Stimulated activated naive CD4-positive, alpha-beta T cell (primary cell): ENCODE results near the gene SNU13.
"Not testable (repeated sequence)": the region's sequence is repeated elsewhere in the genome, so short reads cannot be mapped to it uniquely, and the experiment has no call there.

Experiments
- DNase-seq, 6 experiments: peaks; one replicate each; lab custom pipeline; 2025; lab: John Stamatoyannopoulos, UW

Gene SNU13

DNA sequence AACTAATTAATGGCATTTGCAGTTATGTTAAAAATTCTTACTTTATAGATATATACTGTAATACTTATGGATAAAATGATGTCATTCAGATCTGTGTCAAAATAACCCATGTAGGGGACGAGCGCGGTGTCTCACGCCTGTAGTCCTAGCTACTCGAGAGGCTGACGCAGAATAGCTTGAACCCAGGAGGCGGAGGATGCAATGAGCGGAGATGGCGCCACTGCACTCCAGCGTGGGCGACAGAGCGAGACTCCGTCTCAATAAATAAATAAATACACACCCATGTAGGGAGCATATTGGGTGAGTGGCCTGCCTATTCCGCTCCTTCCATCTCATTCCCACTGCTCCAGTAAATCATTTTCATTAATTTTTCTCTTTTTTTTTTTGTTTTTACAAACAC, 7.1 kb downstream of the SNU13 start:
- peak in 2 of 6 experiments; percentile 3 to 36 for DNase-seq

DNA sequence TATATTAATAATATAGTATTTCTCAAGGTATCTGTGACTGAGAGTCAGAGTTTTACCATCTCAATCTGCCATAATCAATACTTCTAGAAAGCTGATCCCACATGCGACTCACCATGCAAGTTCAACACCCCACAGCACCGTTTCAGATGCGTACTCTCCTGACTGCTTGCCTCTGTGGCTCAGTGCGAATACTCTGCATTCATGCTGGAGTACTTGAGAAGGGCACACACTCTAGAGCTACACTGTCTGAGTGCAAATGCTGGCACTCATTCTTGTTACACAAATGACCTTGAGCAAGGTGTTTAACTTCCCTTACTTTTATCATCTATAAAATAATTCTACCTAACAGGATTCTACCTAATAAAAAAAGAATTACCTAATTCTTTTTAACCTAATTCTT, 12.5 kb downstream of the SNU13 start:
- no peak for DNase-seq

DNA sequence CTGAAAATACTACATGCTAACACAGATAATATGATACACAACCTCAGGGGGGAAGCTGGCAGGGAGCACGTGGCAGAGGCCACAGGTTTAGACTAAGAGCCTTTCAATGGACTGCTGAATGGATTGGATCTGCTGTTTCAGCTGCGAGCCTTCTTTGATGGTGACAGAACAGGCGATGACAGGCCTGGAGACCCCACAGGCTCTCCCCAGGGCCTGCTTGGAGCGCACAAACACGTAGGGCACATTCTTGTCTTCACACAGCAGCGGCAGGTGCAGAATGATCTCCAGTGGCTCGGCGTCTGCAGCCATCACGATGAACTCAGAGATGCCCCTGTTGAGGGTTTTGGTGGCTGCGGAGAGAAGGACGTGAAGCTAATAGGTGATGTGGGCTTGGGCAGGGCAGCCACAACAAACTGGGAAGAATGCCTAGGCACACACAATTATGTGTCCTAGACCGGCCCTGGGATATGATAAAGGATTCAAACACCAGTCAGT, 13.8 kb downstream of the SNU13 start:
- no peak for DNase-seq

DNA sequence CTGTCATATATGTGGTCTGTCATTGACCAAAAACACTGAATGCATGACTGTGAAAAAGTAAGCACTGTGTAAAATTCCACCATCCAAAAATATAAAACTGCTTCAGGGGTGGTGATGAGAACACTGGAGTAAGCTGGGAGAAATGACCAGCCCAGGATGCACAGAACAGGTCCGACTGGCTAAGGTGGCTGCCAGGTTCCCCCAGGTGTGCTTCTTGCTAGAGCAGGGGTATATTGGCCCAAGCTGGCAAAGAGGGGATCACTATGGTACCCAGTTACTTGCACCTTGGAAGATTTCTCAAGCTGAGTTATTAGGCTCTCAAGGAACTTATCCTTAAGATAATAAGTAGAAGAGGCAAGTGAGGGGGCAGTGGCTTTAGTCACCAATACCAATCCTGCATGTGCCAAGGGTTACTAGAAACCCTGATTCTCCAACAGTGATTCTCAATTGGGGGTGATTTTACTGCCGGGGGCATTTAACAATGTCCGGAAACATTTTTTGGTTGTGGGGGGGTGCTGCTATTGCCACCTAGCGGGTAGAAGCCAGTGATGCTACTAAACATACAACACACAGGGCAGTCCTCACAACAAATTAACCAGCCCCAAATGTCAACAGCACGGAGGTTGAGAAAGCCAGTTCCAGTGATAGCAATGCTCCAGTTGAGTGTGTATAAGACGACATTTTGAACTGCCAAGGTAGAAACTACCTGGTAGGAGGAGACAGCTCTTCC, 15.7 kb downstream of the SNU13 start:
- DNase-seq: no peak

DNA sequence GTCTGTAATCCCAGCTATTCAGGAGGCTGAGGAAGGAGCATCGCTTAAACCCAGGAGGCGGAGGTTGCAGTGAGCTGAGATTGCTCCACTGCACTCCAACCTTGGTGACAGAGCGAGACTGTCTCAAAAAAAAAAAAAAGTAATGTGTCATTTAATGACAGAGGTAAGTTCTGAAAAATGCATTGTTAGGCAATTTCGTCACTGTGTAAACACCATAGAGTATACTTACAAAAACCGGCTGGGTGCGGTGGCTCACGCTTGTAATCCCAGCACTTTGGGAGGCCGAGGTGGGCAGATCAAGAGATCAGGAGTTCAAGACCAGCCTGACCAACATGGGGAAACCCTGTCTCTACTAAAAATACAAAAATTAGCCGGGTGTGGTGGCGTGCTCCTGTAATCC, 16.6 kb downstream of the SNU13 start:
- not testable (repeated sequence) for DNase-seq

DNA sequence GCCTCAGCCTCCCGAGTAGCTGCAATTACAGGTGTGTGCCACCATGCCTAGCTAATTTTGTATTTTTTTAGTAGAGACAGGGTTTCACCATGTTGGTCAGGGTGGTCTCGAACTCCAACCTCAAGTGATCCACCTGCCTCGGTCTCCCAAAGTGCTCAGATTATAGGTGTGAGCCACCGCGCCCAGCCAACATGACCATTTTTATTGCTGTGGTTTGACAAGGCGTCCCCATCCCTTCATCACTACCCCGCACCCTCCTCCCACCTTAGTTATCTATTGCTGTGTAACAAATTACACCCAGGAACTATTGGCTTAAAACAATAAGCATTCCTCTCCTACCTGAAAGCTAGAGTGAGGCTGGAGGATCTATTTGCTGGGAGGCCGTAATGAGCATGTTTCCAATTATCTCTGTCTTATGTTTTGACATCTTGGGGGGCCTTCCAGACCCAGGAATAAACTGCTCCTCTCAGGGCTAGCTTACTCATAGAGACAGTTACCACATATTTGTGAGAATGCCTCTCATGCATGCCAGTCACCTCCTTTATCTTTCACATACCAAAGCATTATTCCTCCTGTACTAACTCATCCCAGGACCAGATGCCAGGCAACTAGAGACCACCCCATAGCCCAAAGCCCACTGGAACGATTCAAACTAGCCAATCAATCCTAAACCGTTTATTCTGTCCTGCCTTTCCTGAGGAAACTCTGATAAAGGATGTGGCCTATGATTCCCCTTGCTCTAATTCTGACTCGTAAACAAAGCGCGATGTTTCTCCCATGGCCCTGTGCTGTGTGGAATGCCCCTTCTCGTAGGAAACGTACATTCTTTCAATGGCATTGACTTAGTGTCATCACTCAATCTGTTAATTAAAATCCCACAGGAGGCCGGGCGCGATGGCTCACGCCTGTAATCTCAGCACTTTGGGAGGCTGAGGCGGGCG, 19.4 kb downstream of the SNU13 start:
- DNase-seq: no peak

DNA sequence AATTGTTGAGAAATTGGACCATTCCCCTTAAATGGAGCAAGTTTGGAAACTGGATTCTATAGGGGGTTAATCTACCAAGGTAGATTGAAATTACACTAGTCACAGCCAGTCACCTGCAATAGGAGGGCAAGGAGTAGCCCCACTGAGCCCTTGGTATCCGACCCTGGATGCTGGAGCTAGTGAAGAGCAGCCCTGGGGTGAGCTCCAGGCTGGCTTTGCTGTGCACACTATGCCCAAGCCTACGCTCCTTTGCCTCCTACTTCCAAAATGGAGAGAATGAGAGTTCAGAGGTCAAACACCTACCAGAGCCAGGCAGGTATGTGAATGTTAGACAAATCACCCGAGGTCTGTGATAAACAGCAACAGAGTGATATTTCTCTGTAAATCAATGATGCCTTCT, 23.7 kb downstream of the SNU13 start:
- DNase-seq: no peak

DNA sequence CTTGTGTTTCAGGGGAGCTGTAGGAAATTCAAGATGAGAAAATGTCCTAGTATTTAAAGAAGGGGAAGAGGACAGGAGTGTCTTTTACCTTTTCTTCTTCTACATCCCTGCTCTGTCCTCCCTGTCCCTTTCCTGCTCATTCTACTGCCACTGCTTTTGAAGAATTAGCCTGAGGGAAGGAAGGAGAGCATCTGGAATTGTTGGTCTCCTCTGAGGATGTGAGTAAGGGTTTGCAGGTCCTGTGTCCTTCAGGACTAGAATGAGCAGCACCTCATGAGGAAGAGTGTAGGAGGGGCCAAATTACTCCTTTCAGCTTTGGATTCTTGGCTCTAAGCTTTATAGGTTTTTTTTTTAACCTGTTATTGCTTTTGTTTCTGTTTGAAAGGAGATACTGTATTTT, 24.2 kb downstream of the SNU13 start:
- no peak for DNase-seq

DNA sequence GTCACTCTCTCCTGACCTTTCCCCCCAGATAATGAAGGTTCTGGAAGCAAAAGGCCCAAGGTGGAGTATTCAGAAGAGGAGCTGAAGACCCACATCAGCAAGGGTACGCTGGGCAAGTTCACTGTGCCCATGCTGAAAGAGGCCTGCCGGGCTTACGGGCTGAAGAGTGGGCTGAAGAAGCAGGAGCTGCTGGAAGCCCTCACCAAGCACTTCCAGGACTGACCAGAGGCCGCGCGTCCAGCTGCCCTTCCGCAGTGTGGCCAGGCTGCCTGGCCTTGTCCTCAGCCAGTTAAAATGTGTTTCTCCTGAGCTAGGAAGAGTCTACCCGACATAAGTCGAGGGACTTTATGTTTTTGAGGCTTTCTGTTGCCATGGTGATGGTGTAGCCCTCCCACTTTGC, 25.1 kb downstream of the SNU13 start:
- DNase-seq: not testable (repeated sequence)

DNA sequence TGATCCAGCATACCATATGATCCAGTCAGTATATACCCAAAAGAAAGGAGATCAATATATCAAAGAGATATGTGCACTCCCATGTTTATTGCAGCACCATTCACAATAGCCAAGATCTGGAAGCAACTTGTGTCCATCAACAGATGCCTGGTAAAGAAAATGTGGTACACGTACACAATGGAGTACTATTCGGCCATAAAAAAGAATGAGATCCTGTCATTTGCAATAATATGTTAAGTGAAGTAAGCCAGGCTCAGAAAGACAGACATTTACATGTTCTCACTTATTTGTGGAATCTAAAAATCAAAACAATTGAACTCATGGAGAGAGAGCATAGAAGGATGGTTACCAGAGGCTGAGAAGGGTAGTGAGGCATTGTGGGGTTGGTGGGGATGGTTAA, 27.0 kb downstream of the SNU13 start:
- DNase-seq: no peak

DNA sequence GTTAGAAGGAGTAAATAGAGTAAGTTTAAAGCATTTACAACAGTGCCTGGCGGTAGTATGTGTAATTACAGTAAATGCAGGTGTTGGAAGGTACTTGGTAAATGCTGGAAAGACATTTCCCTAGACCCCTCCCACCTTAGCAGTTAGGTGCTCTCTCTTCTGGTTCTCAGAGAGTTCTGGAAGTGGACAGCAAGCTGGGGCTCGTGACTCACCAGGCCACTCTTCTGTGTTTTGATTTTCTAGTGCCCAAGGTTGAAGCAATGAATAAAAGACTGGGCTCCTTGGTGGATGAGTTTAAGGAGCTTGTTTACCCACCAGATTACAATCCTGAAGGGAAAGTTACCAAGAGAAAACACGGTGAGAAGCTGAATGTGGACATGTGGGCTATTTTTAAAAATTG, 27.6 kb downstream of the SNU13 start:
- no peak for DNase-seq

DNA sequence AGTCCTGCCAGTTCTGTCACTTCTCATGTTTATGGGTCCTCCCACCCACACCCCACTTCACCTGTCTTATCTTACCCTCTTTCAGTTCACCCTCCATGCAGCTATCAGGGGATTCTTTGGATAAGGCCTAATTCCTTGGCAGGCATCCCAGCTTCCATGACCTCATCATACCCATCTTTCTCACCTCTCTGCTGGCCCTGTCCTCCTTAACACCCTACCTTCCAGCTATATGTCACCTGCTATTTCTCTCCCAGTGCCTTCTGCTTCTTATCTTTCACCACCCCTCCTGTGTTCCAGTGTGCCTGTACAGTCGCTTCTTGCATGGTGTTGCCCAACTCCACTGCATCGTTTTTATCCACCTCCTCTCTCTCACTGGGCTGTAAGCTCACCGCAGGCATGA, 28.3 kb downstream of the SNU13 start:
- DNase-seq: no peak

DNA sequence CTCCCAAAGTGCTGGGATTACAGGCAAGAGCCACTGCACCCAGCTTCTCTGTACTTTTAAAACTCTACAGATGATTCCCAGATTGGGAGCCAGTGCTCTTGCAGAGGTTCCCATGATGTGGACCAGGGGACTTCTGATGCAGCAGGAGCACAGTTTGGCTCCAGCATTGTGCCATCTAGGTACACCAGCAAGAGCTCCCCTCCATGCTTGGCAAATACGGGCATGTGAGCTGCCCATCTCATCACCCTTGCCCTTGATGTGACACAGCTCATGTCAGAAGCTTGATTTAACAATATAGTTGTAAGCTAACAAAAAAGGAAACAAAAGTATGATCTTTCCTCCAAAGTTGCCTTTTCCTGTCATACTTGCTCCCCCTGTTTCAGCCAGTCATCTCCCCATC, 28.7 kb downstream of the SNU13 start:
- no peak for DNase-seq

DNA sequence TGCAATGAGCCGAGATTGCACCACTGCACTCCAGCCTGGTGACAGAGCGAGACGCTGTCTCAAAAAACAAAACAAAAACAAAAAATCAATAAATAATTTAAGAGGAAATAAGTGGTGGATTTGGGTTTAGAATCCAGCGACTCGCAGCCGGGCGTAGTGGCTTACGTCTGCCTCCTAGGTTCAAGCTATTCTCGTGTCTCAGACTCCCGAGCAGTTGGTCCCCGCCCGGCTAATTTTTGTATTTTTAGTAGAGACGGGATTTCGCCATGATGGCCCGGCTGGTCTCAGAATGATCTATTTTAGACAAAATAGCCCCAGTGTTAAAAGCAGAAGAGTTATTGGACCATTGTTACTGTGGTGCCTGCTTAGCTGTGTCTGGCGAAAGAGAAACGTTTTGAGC, 29.8 kb downstream of the SNU13 start:
- DNase-seq: no peak

DNA sequence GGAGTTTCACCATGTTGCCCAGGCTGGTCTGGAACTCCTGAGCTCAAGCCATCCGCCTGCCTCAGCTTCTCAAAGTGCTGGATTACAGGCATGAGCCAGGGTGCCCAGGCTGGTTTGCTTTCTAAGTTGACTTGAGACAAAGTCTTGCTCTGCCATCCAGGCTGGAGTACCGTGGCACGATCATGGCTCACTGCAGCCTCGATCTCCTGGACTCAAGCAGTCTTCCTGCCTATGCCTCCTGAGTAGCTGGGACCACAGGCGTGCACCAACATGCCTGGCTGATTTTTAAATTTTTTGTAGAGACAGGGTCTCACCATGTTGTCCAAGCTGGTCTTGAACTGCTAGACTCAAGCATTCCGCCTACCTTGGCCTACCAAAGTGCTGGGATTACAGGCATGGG, 31.0 kb downstream of the SNU13 start:
- no peak for DNase-seq

DNA sequence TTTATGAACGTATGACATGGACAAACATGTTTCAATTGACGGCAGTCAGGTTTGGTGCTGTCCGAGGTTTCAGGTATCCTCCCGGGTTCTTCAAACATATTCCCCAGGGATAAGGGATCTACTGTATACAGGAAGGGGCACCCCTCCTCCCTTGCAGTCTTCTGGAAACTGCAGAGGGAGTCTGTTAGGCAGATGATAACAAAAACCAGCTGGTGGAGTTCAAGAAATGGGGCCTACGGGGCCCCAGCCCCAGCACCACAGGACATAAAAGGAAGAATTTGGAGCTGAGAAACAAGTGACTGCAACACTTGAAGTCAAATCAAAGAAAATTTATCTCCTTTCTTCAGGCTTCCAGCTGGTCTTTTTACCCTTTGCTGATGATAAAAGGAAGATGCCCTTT, 32.1 kb downstream of the SNU13 start:
- no peak for DNase-seq

DNA sequence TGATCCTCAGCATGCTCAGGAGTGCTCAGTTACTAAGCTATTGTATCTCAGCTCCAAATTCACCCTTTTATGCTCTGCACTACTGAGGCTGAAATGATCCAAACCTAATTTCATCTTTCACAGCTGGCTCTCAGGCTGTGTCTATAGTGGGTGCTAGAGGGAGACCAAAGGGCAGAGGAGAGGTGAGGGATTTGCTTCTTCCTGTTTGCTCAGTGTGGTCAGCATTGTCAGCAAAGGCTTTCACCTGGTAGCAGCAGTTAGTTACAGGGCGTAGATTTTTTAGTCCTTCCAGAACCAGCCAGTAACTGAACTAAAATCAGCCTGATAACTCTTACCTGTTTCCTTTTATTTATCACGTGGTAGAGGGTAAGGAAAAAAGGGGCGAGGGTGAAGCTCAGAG, 34.3 kb downstream of the SNU13 start:
- DNase-seq: no peak

DNA sequence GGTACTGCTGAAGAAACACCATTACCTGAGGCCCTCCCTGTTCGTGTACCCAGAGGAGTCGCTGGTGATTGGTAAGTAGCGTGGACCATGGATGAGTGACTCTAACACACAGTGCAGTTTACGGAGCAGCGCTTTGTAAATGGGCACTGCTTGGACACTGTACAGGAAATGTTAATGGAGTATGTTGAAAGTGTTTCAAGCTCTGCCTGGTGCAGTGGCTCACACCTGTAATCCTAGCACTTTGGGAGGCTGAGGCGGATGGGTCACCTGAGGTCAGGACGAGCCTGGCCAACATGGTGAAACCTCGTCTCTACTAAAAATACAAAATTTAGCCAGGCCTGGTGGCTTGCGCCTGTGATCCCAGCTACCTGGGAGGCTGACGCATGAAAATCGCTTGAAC, 37.8 kb downstream of the SNU13 start:
- no peak for DNase-seq

DNA sequence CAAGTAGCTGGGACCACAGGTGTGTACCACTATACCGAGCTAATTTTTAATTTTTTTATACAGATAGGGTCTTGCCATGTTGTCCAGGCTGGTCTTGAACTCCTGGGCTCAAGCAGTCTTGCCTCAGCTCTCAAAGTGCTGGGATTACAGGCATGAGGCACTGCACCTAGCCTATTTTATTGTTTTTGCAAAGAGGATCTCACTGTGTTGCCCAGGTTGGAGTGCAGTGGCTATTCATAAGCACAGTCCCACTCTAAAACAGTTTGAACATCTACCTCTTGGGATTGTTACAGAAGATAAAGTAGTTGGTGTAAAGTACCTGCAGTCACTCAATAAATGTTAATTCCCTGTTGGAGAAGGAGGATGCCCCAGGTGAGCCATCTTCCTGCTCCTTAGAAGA, 38.4 kb downstream of the SNU13 start:
- no peak for DNase-seq

DNA sequence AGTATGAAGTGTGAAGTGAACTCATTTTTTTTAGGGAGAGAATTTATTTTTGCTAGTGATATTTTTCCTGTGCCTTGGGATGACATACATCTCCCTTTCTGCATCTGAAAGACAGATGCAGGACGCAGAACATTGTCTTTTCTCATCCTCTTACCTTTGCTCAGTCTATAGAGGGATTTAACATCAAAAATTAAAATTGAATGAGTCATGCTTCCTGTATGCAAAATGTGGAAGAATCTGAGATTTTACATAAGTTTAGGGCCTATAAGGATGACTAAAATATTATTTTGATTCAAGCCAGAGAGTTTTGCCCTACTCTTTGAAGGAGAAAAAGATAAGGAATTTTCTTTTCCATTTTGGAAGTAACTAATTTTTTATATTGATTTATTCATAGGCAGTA, 40.2 kb downstream of the SNU13 start:
- DNase-seq: no peak

DNA sequence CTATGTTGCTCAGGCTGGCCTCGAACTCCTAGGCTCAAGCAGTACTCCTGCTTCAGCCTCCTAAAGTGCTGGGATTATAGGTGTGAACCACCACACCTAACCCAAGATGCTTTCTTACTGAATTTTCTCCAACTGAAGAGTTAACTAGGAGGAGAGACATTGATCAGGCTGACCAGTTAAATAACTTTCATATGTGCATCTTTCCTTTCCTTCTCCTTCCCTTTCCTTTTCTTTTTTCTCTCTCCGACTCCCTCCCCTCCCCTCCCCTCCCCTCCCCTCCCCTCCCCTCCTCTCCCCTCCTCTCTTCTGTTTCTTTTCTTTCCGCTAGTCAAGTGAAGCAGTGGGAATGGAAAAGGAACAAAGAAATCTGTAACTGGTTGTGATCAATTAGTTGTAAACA, 40.9 kb downstream of the SNU13 start:
- DNase-seq: no peak

DNA sequence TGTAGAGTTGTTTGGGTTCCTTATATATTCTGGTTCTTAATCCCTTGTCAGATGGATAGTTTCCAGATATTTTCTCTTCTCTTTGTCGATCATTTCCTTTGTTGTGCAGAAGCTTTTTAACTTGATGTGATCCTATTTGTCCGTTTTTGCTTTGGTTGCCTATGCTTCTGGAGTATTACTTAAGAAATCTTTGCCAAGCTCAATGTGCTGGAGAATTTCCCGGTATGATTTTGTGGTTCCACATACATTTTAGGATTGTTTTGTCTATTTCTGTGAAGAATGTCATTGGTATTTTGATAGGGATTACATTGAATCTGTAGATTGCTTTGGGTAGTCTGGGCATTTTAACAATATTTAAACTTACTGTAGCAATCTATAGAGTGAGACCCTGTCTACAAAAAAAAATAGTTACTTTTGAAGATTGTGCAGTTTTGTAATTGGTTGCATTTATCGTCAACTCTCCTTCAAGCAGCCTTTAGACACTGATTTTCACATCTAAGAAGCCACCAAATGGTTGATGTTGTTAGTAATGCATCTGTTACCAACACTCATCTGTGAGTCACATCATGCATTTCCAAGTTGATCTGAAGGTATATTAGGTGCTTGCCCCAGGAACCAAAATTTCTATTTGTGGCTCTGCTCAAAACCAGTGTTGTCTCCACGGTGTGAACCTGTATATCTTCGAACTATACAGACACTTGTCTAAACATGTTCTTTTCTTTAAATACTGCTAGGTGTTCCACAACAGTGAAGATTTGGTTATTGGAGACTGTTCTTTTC, 46.1 kb downstream of the SNU13 start:
- no peak for DNase-seq
